ENCODE measurements around the gene GPR87. TPM values are rescaled to one million over a fixed set of nuclear protein-coding genes. Genes with fewer than 3 reads are reported as not detected.

Gene GPR87
- total RNA-seq, 1 donor from 2014 or later = not detected

GRCh38 chr3:151307131-151307530 is 9.5 kb downstream of the GPR87 start:
- Mint-ChIP-seq H3K9me3 (ENCODE audit: unreplicated experiment) (no peaks in the 10 kb centered on the region), H3K36me3 (ENCODE audit: unreplicated experiment) (no peaks in the 10 kb centered on the region), H3K4me3 (ENCODE audit: unreplicated experiment) (no peak overlapping the region), H3K4me1 (ENCODE audit: low read depth, unreplicated experiment) (no peaks in the 10 kb centered on the region), H3K27ac (ENCODE audit: unreplicated experiment) (no peak overlapping the region), H3K27me3 (ENCODE audit: unreplicated experiment) (peaks cover 4% of the 10 kb centered on the region)
- TF ChIP-seq CTCF (IDR thresholded peaks at IDR 0.05; ENCODE audit: partially characterized antibody, unreplicated experiment) = no peak
- no peak for DNase-seq

- H3K4me3 Mint-ChIP-seq (ENCODE audit: unreplicated experiment) = no peak overlapping the region
- DNase-seq = no peak
- H3K4me1 Mint-ChIP-seq (ENCODE audit: low read depth, unreplicated experiment) = no peaks in the 10 kb centered on the region
- TF ChIP-seq CTCF (IDR thresholded peaks at IDR 0.05; ENCODE audit: partially characterized antibody, unreplicated experiment) = no peak
- no peaks in the 10 kb centered on the region for H3K9me3 Mint-ChIP-seq (ENCODE audit: unreplicated experiment)
- no peak overlapping the region for H3K27ac Mint-ChIP-seq (ENCODE audit: unreplicated experiment)
- peaks cover 4% of the 10 kb centered on the region for H3K27me3 Mint-ChIP-seq (ENCODE audit: unreplicated experiment)
- no peaks in the 10 kb centered on the region for H3K36me3 Mint-ChIP-seq (ENCODE audit: unreplicated experiment)
Measured at GRCh38 chr3:151306168-151306810, 10.3 kb downstream of the GPR87 start.

- TF ChIP-seq CTCF (IDR thresholded peaks at IDR 0.05; ENCODE audit: partially characterized antibody, unreplicated experiment) = no peak
- Mint-ChIP-seq H3K27ac (ENCODE audit: unreplicated experiment) (no peak overlapping the region), H3K27me3 (ENCODE audit: unreplicated experiment) (peaks cover 4% of the 10 kb centered on the region), H3K4me3 (ENCODE audit: unreplicated experiment) (no peak overlapping the region), H3K9me3 (ENCODE audit: unreplicated experiment) (no peaks in the 10 kb centered on the region), H3K4me1 (ENCODE audit: low read depth, unreplicated experiment) (no peaks in the 10 kb centered on the region), H3K36me3 (ENCODE audit: unreplicated experiment) (no peaks in the 10 kb centered on the region)
- DNase-seq = no peak
Measured at GRCh38 chr3:151305775-151306151, 10.9 kb downstream of the GPR87 start.

GRCh38 chr3:151305060-151305774 is 11.4 kb downstream of the GPR87 start:
- Mint-ChIP-seq H3K27me3 (ENCODE audit: unreplicated experiment) (peaks cover 4% of the 10 kb centered on the region), H3K36me3 (ENCODE audit: unreplicated experiment) (no peaks in the 10 kb centered on the region), H3K4me3 (ENCODE audit: unreplicated experiment) (no peak overlapping the region), H3K9me3 (ENCODE audit: unreplicated experiment) (no peaks in the 10 kb centered on the region), H3K27ac (ENCODE audit: unreplicated experiment) (no peak overlapping the region), H3K4me1 (ENCODE audit: low read depth, unreplicated experiment) (no peaks in the 10 kb centered on the region)
- no peak for DNase-seq
- TF ChIP-seq CTCF (IDR thresholded peaks at IDR 0.05; ENCODE audit: partially characterized antibody, unreplicated experiment) = no peak

GRCh38 chr3:151303751-151304150 is 12.9 kb downstream of the GPR87 start:
- peaks cover 4% of the 10 kb centered on the region for H3K27me3 Mint-ChIP-seq (ENCODE audit: unreplicated experiment)
- no peak overlapping the region for H3K27ac Mint-ChIP-seq (ENCODE audit: unreplicated experiment)
- H3K4me1 Mint-ChIP-seq (ENCODE audit: low read depth, unreplicated experiment) = no peaks in the 10 kb centered on the region
- H3K4me3 Mint-ChIP-seq (ENCODE audit: unreplicated experiment) = no peak overlapping the region
- TF ChIP-seq CTCF (IDR thresholded peaks at IDR 0.05; ENCODE audit: partially characterized antibody, unreplicated experiment) = no peak
- H3K9me3 Mint-ChIP-seq (ENCODE audit: unreplicated experiment) = no peaks in the 10 kb centered on the region
- H3K36me3 Mint-ChIP-seq (ENCODE audit: unreplicated experiment) = no peaks in the 10 kb centered on the region
- no peak for DNase-seq
